HepG2 (cell line): ENCODE measurements around the gene SNRPF. TPM values are rescaled to one million over a fixed set of nuclear protein-coding genes. Genes with fewer than 3 reads are reported as not detected.

Experiments used
- ATM ChIP-seq: fragments of 450-650 bp; IDR thresholded peaks from 2 replicates; pipeline ENCODE4 v1.7.1; 2017; ENCODE audit warnings: mild to moderate bottlenecking, borderline replicate concordance
- BORCS8-MEF2B ChIP-seq: sonication (generic); formaldehyde crosslinking; IDR thresholded peaks from 2 replicates; pipeline ENCODE4 v1.8.0; 2022; ENCODE audit warnings: mild to moderate bottlenecking, missing genetic modification reagents
- ERF ChIP-seq: IDR thresholded peaks from 2 replicates; pipeline ENCODE4 v1.6.1; 2018; ENCODE audit warnings: missing biosample characterization, missing genetic modification reagents
- GLMP ChIP-seq: sonication (generic); formaldehyde crosslinking; IDR thresholded peaks from 2 replicates; pipeline ENCODE4 v1.9.0; 2021; ENCODE audit warnings: missing genetic modification reagents, mild to moderate bottlenecking, borderline replicate concordance
- HOMEZ ChIP-seq: IDR thresholded peaks from 2 replicates; pipeline ENCODE4 v1.6.1; 2016; ENCODE audit warnings: low read depth
- MIER2 ChIP-seq: IDR thresholded peaks from 2 replicates; pipeline ENCODE4 v1.6.1; 2016; ENCODE audit warnings: missing biosample characterization, missing genetic modification reagents
- MTA1 ChIP-seq: sonication (generic); formaldehyde crosslinking; IDR thresholded peaks from 2 replicates; pipeline ENCODE4 v1.4.0; 2020; ENCODE audit warnings: missing genetic modification reagents, mild to moderate bottlenecking, borderline replicate concordance
- NR0B2 ChIP-seq: sonication (generic); formaldehyde crosslinking; IDR thresholded peaks from 2 replicates; pipeline ENCODE4 v1.4.0; 2020; ENCODE audit warnings: mild to moderate bottlenecking, missing genetic modification reagents
- NR2F6 ChIP-seq, 2 experiments: IDR thresholded peaks; 2 replicates each; pipeline ENCODE4 v1.6.1; 2016; ENCODE audit warnings: antibody characterized with exemption in 1 of 2, mild to moderate bottlenecking in 1 of 2
- SALL2 ChIP-seq: sonication (generic); formaldehyde crosslinking; IDR thresholded peaks from 2 replicates; pipeline ENCODE4 v1.8.1; 2023; ENCODE audit warnings: mild to moderate bottlenecking, missing genetic modification reagents, inconsistent platforms
- ZFAT ChIP-seq: sonication (generic); formaldehyde crosslinking; conservative IDR thresholded peaks from 2 replicates; pipeline ENCODE4 v1.8.1; 2023; ENCODE audit warnings: missing genetic modification reagents, inconsistent platforms
- ZNF460 ChIP-seq: sonication (generic); formaldehyde crosslinking; IDR thresholded peaks from 2 replicates; pipeline ENCODE4 v1.5.1; 2020; ENCODE audit warnings: missing genetic modification reagents, mild to moderate bottlenecking, borderline replicate concordance
- ZNF850 ChIP-seq: sonication (generic); formaldehyde crosslinking; conservative IDR thresholded peaks from 2 replicates; pipeline ENCODE4 v1.9.0; 2021; ENCODE audit warnings: mild to moderate bottlenecking, missing genetic modification reagents
- ZZZ3 ChIP-seq: sonication (generic); formaldehyde crosslinking; IDR thresholded peaks from 2 replicates; pipeline ENCODE4 v1.4.0; 2020; ENCODE audit warnings: missing genetic modification reagents, mild to moderate bottlenecking, borderline replicate concordance
- polyA plus RNA-seq, 8 experiments: library from polyadenylated mRNA; depleted of rRNA in 3 of 8; stranded (reverse) in 7 of 8; unstranded in 1 of 8; fragments of >200 nt; fragmentation: Illumina TruSeq in 4 of 8; extraction: Trizol in 4 of 8; gene quantifications; 2 replicates each; pipeline versions ENCODE4 v1.2.1 to v1.2.3, GENCODE V29; 2011 to 2016; ENCODE audit warnings: low read depth in 4 of 8, missing spikeins in 1 of 8, mixed read lengths in 1 of 8; ENCODE audit not compliant: insufficient read depth in 1 of 8
- total RNA-seq, 5 experiments: library from RNA; depleted of rRNA; stranded (reverse); fragments of >200 nt; fragmentation: Illumina TruSeq; extraction: Trizol; gene quantifications; 2 replicates each; pipeline ENCODE4 v1.2.3, GENCODE V29; 2016; ENCODE audit warnings: low read depth in 1 of 5
- TF ChIP-seq, protein P1 (sequence below): fragments of 450-650 bp; IDR thresholded peaks from 2 replicates; pipeline ENCODE4 v1.6.1; 2017; ENCODE audit warnings: mild to moderate bottlenecking
- TF ChIP-seq, protein P2 (sequence below): sonication (generic); formaldehyde crosslinking; IDR thresholded peaks from 2 replicates; pipeline ENCODE4 v1.4.0; 2020; ENCODE audit warnings: missing genetic modification reagents, borderline replicate concordance
- TF ChIP-seq, protein P3 (sequence below): IDR thresholded peaks from 2 replicates; pipeline ENCODE4 v1.6.1; 2016; ENCODE audit warnings: low read depth, control low read depth

SNRPF gene
- total and polyA plus RNA-seq, 2 of the 13 experiments (the other 11 are each of a cell fraction or from before 2014, with no cell fraction given): 31.7 to 77.2 TPM

- TF ChIP-seq HOMEZ (CRISPR knock-in tag) (peak; percentile 67; the same call in 1 of the 2 replicates), MTA1 (CRISPR knock-in tag) (peak; percentile 45; the same call in 1 of the 2 replicates), ZNF850 (CRISPR knock-in tag) (no peak), SALL2 (CRISPR knock-in tag) (peak; percentile 82), NR2F6 (IDR thresholded peaks at IDR 0.05) (peak; percentile 85), NR2F6 (CRISPR knock-in tag; IDR thresholded peaks at IDR 0.05) (peak; percentile 88), NR0B2 (CRISPR knock-in tag) (no peak), GLMP (CRISPR knock-in tag) (no peak), MIER2 (CRISPR knock-in tag) (0 out of 2 replicates have a peak, but pooled peaks have one; percentile 36), ATM (no peak), ZNF460 (CRISPR knock-in tag) (no peak), ZFAT (0 out of 2 replicates have a peak, but pooled peaks have one; percentile 15), BORCS8-MEF2B (CRISPR knock-in tag) (peak; percentile 76), ERF (peak; percentile 82; the same call in 1 of the 2 replicates), ZZZ3 (CRISPR knock-in tag) (peak; percentile 81; the same call in 1 of the 2 replicates)
- TF ChIP-seq, protein P1, sequence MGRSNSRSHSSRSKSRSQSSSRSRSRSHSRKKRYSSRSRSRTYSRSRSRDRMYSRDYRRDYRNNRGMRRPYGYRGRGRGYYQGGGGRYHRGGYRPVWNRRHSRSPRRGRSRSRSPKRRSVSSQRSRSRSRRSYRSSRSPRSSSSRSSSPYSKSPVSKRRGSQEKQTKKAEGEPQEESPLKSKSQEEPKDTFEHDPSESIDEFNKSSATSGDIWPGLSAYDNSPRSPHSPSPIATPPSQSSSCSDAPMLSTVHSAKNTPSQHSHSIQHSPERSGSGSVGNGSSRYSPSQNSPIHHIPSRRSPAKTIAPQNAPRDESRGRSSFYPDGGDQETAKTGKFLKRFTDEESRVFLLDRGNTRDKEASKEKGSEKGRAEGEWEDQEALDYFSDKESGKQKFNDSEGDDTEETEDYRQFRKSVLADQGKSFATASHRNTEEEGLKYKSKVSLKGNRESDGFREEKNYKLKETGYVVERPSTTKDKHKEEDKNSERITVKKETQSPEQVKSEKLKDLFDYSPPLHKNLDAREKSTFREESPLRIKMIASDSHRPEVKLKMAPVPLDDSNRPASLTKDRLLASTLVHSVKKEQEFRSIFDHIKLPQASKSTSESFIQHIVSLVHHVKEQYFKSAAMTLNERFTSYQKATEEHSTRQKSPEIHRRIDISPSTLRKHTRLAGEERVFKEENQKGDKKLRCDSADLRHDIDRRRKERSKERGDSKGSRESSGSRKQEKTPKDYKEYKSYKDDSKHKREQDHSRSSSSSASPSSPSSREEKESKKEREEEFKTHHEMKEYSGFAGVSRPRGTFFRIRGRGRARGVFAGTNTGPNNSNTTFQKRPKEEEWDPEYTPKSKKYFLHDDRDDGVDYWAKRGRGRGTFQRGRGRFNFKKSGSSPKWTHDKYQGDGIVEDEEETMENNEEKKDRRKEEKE: no peak
- TF ChIP-seq, protein P2, sequence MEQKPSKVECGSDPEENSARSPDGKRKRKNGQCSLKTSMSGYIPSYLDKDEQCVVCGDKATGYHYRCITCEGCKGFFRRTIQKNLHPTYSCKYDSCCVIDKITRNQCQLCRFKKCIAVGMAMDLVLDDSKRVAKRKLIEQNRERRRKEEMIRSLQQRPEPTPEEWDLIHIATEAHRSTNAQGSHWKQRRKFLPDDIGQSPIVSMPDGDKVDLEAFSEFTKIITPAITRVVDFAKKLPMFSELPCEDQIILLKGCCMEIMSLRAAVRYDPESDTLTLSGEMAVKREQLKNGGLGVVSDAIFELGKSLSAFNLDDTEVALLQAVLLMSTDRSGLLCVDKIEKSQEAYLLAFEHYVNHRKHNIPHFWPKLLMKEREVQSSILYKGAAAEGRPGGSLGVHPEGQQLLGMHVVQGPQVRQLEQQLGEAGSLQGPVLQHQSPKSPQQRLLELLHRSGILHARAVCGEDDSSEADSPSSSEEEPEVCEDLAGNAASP (CRISPR knock-in tag): no peak
- TF ChIP-seq, protein P3, sequence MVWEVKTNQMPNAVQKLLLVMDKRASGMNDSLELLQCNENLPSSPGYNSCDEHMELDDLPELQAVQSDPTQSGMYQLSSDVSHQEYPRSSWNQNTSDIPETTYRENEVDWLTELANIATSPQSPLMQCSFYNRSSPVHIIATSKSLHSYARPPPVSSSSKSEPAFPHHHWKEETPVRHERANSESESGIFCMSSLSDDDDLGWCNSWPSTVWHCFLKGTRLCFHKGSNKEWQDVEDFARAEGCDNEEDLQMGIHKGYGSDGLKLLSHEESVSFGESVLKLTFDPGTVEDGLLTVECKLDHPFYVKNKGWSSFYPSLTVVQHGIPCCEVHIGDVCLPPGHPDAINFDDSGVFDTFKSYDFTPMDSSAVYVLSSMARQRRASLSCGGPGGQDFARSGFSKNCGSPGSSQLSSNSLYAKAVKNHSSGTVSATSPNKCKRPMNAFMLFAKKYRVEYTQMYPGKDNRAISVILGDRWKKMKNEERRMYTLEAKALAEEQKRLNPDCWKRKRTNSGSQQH (CRISPR knock-in tag): peak; percentile 95
Observed at GRCh38 chr12:95858451-95859343, at the start of gene SNRPF (continued).
